Effector CD8-positive, alpha-beta T cell (primary cell): ENCODE results near the gene CMC2.
A peak's percentile ranks its signal among the peaks of the same experiment; 100 is the strongest.

Experiments
- DNase-seq: peaks from one replicate; lab custom pipeline; 2025; lab: John Stamatoyannopoulos, UW
- total RNA-seq, 4 experiments: gene quantifications; one replicate each; lab custom pipeline; 2026; lab: John Stamatoyannopoulos, UW

Gene CMC2
- 14.2 to 23.9 (median 19.2) reads per million in 4 experiments for total RNA-seq

DNA sequence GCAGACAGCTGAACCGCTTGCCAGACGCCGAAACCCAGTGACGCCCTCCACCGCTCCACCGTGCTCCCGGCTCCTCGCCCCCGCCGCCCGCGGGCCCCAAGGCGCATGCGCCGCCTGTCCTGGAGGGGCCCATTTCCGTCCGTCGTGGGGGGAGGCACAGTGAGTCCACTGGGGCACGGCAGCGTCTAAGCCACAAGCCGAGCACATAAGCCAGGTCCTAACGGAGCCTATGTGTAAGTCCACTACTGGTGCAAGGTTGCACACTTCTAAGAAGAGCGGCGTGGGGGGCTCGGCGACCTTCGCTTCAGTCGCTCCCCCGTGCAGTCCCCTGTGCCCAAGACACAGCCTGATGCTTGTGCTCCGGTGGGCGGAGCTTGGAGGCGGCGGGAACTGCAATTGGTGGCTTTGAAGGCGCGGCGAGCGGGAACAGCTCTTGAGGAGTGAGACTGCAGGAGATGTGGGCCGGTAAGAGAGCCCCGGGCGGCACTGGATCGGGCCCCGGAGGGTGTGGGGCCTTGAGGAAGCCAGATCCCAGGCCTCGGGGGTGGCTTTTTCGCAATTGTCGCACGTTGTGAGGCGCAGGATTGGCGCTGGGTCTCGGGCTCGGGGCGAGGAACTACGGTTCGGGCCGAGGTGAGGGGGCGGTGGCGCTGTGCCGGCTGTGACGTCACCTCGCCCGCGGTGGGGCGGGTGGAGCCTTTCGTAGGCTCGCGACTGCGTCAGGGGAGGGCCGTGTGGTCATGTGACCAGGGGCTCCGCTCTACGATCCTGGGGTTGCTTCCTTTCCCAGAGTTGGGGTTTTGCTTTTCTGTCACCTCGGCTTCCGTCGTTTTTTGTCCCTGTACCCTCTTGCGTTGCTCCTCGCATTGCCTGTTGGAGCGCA lies at the start of gene CMC2, which contains the start of gene CENPN:
Gene CMC2 (minus strand): TSS at position 73 of the 883 bp plus-strand sequence. CDS start 9,491 bp downstream, outside the sequence.
Gene CENPN (plus strand): TSS at position 402 of the 883 bp plus-strand sequence. CDS start 4,726 bp downstream, outside the sequence.
- peak; percentile 93 for DNase-seq

DNA sequence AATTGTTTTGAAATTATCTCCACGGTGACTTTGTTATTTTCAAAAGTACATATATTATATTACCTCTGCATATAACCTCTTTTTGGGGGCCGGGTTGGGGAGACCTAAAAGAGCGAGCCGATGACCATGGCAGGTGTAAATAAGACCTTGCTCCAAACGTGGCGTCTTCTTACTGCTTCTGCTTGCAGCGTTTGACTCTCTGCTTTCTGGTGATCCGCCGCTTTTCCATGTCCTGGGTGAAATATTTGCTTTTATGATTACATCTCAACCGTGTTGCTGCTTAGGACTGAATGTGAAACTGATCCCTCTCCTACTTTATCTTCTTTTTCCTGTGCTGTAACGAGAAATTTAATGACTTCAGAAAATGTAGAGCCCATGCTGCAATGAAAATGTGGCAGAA lies 47.1 kb upstream of the CMC2 start:
- no peak for DNase-seq

DNA sequence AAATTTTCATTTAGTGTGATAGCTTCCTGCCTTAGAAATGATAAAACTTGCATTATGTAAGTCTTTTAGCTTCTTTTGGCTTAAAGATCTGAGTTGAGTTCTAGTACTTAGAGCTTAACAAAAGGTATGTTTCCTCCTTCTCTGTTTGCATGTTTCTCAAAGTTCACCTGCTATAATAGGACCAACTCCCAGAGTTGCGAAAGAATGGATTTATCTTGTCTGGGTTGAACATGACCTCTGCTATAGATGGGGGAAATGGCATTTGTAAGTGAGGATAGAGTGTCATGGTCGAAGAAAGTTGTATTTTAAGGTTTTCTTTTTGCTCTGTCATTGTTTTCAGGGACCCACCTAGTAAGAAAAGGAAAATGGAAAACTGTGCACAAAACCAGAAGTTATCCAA lies 36.1 kb upstream of the CMC2 start:
- DNase-seq: no peak

DNA sequence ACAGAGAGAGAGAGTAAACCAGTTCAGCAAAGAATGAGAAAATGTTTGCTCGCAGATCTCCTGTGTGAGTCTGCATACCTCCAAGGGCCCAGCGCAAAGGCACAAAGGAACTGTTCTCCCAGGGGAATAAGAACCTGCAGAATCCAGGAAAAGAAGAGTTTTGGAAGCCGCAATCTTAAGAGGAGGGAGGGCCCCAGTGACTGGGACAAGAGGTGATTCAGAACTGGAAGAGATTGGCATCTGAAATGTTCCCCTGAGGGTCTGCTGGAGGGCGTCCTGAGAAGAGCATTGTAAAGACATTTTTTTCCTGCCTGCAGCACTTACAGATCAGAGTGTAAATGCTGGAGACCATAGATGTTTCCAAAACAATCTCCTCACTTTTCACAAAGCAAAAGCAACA lies 35.0 kb upstream of the CMC2 start:
- DNase-seq: no peak

DNA sequence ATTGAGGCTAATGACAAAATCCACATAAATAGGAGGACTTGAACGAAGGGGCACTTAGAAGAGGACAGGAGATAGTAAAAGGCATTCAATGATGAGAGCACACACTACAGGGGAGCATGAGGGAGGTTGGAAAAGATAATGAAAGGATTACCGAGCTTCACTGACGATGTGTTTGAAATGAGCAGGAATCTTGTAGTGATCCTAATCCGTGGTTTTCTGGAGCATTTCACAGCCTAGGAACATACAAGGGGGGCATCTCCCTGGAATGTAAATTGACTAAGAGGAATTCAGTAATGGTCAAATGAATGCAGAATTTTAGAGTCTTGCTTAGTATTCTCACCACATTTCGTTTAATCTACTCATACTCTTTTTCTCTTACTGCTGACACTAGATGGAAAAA lies 34.2 kb upstream of the CMC2 start:
- no peak for DNase-seq

DNA sequence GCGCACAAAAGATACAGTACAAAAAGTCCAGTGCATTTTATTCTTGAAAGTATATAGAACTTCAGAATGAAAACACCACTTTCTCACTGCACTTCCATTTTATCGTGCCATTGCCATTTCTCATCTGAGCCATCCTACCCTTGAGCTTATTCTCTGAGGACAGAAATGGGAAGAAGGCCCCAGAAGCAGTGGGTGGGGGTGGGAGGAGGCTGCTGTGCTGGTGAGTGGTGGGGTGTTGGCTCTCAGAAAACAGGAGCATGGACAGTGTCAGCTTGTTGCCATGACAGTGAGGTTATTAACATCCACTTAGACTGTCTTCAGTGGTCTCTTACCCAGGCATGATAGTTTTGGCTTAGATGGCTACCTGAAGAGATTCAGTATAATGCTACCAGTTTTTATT lies 33.4 kb upstream of the CMC2 start:
- DNase-seq: no peak

DNA sequence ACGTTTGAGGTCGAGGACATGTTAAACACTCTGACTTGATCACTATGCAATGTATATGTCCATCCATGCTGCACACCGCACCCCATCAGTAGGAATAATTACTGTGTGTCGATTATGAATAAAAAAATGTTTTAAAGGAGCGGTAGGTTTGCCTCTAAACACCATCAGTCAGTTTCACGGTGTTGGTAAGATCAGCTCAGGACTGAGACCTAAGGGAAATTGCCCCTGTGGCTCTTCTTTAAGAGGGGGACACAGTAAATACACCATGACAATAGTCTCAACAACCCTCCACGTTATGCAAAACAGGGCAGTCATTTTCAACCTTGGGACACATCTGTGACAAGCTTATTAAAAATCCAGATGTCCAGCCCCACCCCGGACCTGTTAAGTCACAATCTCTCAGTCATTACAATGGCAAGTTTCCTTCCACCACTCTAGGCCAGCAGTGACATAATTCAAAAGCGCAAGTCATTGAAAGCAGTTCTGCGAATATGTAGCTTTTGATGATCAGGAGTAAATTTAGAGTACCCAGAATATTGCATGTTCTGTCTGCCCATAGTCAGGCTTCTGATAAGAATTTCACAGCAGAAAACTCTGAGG lies 30.2 kb upstream of the CMC2 start:
- DNase-seq: no peak

DNA sequence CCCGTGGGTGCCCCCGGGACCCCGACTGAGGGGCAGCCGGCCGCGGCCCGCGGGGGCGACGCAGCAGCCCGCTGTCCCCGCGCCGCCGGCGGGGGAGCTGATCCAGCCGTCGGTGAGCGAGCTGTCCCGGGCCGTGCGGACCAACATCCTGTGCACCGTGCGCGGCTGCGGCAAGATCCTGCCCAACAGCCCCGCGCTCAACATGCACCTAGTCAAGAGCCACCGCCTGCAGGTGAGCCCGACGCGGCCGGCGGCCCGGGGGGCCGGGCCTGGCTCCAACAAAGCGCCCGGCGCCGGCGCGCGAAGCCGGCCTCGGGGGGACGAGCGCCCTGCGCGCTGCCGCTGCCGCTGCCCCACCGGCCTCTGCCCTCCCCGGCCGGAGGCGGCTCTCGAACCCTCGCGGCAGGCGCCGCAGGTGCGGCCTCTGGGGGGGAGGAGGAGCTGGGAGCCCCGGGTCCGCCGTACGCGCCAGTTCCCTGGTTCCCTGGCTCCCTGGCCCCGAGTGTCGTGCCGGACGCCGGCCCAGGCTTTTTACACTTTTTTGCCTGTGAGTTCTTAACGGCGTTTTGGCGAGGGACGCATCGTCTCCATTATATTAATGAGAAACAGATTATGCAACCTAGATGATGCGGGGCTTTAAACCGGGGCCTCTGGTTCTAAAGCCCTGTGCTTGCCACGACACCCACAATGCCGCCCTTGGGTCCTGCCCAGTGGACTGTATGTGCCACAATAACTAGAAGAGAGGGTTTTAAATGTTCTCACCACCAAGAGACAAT lies 29.5 kb upstream of the CMC2 start:
- DNase-seq: peak; percentile 34

DNA sequence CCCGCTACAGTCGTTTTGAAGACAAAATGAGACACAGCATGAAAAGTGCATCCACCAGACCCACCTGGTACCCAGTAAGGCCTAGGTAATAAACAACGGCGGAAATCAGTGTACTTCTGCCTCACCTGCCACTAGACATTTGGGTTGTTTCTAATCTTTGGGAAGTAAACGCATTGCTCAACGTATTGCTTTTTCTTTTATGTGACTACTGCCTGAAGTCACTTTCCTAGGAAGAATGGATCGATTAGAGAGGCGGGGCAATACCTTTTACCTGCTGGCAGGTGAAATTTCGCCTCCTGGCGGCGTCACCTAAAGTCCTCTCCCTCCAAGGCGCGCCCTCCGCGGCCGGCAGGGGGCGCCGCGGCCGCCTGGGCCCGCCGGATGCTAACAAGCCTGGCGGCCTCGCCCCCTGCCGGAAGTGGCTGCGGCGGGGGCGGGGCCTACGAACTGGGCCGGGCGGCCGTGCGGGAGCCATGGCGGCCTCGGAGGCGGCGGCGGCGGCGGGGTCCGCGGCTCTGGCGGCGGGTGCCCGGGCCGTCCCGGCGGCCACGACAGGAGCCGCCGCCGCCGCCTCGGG lies 28.8 kb upstream of the CMC2 start, which contains the start of gene ATMIN:
Gene ATMIN (plus strand): TSS at position 445 of the 577 bp plus-strand sequence. CDS start 29 bp downstream, at position 474.
- DNase-seq: peak; percentile 85

DNA sequence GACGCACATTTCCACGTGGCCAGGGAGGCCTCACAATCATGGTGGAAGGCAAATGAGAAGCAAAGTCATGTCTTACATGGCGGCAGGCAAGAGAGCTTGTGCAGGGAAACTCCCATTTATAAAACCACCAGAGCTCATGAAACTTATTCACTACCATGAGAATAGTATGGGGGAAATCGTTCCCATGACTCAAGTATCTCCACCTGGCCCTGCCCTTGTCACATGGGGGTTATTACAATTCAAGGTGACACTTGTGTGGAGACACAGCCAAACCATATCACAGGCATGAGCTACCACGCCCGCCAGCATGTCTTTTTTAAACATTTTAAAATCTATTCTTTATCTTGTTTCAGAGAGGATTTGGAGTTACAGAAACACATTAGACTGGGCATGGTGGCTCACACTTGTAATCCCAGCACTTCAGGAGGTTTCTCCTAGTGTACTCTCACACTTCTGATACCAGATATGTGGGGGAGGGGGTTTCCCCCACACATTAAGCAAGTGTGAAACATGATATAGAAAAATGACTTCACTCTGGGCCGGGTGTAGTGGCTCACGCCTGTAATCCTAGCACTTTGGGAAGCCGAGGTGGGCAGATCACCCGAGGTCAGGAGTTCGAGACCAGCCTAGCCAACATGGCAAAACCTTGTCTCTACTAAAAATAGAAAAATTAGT lies 23.4 kb upstream of the CMC2 start:
- no peak for DNase-seq

DNA sequence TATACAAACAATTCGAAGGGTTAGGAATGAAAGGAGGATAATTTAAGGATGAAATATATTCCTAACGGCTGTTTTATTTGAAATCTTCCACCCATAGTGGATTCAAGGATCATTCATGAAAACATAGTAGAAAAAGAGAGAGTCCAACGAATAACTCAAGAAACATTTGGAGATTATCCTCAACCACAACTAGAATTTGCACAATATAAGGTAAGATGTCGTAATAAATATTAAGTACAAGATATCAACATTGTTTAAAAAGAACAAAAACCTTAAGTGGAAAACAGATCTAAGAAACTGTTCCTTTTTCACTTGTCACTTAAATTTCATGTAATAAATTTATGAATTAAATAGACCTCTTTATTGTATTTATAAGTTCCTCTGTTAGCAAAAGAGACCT lies 19.7 kb upstream of the CMC2 start:
- no peak for DNase-seq

DNA sequence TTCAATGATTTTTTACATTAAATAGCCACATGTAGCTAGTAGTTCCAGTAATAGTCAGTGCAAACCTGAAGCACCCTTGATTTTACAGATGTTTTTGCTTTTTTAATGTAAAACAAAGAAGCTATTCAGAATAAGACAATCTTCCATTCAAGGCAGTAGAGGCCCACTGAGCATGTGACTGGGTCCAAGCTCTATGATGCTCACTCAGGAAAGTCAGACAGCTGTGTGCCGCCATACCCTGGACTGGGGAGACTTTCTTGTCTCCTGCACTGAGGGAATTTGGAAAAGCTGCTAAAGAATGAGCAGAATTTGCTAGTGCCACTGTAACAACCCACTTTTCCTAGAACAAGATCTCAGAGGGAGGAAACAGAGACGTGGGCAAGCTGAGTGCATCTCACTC lies 11.8 kb upstream of the CMC2 start:
- DNase-seq: no peak

DNA sequence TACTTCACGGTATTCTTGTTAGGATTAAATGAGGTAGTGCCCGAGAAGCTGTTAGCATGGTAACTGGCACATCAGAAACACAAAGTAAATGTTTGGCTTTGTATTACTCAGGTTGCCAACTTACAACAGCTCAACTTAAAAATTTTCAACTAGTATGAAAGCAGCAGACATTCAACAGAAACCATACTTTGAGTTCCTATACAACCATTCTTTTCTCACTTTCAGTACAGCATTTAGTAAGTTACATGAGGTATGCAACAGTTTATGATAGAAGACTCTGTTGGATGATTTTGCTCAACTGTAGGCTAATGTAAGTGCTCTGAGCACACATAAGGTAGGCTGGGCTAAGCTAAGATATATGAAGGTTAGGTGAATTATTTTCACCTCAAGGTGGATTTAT lies 8.0 kb upstream of the CMC2 start:
- DNase-seq: no peak

DNA sequence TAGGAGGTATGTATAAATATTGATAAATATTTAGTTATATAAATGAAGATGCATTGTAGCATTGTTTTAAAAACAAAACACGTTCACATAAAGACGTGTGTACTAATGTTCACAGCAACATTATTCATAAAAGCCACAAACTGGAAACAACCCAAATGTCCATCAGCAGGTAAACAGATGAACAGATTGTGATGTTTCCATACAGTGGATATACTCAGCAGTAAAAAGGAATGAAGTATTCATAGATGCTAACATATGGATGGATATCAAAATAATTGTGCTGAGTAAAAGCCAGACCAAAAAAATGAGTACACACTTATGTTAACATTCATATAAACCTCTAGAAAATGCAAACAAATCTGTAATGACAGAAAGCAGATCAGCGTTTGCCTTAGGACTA lies 6.3 kb upstream of the CMC2 start:
- DNase-seq: no peak

DNA sequence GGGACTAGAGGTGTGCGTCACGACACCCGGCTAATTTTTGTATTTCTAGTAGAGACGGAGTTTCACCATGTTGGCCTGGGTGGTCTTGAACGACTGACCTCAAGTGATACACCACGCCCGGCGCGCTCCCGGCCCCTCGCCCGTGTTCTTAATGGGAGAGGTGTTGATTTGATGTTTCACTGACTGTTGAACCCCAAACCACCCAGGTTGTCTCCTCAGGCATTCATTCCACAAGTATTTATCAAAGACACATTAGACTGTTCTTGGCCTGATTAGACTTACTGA lies 1.8 kb upstream of the CMC2 start:
- no peak for DNase-seq

DNA sequence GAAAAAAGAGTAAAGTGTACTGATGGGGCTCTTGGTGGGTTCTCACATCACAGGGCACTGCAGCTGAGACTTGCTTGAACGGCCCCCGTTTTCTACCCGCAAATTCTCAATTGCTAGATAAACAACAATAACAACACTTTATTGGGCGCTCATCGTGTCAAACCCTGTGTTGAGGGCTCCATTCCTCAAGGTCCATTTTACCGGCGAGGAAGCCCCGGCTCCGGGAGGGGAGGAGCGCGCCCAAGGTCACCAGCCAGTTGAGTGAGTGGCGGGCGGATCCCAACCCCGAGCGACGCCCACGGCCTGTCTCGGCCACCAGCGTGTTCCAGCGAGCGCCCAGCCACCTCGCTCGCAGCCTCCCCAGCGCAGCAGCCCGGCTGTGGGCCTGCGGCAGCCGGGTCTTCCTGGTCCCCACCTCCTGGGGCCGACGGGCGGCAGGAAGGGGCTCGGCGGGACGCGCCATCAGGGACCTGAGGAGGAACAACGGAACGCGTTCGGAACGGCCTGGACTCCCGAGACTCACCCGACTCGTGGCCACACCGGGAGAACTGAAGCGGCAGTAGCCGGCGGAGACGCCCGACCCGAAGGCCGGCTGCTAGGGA lies 373 bp downstream of the CMC2 start:
- peak; percentile 55 for DNase-seq

DNA sequence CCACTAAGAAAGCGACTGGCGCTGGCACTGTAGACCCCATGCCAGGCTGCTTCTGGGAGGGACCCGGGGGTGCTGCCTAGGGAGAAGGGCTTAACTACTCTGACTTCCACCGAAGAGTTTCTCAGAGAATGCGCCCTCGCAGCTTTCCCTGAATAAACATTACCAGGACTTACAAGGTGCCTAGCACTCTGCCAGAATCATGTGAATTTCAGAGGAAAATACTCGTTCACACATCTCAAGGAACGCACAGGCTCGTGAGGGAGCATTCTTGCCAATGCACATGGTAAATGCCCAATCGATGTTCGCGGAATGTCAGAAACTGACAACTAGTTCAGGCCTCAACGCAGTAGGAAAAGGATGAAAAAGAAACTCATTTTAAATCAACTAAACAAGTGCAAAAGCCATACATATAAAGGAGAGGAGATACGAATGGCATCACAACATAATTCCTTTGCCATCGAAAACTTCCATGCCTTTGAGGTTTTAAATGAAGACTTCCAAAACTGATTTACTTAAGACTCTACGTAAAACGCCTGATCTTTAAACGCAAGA lies 999 bp downstream of the CMC2 start:
- no peak for DNase-seq

DNA sequence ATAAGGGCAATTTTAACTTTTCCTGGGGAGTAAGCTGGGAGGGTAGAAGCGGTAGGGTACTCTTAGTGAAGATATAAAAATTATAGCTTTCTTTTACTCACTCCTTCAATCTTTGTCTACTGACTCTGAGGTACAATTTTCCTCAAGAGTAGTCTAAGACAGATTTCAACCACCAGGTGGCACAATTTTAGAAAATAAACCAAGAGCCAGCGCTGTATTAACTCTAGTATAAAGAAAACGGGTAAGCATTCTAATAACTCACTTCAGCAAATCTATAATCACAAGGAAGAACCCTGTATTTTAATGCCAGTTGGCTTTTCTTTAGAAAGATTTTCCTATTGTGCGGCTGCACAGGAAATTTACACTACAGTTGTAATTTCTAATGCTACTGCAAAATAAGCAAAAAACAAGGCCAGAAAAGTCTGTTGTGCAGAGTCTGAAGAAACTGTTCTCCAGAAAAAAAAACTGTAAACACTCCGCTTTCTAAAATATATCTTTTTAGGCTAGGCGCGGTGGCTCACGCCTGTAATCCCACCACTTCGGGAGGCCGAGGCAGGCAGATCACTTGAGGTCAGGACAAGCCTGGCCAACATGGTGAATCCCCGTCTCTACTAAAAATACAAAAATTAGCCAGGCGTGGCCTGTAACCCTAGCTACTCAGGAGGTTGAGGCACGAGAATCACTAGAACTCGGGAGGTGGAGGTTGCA lies 1.9 kb downstream of the CMC2 start:
- DNase-seq: no peak

DNA sequence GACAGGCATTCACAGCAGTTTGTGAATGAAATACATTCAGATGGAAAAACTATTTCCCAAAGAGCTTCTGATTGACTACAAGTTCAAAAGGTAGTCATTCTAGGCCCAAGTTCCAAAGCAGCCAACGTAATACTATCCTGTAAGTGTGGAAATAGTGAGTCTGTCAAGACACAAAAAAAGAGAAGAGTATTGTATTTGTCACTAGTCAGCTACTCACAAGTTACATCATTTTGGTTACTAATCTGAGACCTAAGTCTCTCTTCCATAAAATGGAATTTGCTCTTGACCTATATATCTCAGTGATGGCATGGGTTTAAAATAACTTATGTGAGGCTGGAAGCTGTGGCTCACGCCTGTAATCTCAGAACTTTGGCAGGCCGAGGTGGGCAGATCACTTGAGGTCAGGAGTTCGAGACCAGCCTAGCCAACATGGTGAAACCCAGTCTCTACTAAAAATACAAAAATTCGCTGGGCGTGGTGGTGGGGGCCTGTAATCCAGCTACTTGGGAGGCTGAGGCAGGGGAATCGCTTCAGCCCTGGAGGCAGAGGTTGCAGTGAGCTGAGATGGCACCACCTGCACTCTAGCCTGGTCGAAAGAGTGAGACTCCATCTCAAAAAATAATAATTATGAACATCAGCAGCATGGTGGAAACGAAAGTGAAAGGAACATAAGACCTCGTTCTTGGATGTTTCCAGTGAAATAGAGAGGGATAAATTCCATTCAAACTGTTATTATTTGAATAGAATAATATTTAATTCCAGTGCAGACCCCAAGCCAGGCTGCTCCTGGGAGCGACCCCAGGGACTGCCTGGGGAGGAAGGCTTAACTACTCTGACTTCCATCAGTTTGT lies 2.9 kb downstream of the CMC2 start:
- no peak for DNase-seq
